ENCODE data around the gene SERPINA4. TPM values are rescaled to one million over a fixed set of nuclear protein-coding genes. Genes with fewer than 3 reads are reported as not detected.

SERPINA4 gene
- total RNA-seq, 1 donor = not detected

- DNase-seq (ENCODE audit: low read depth) = no peak
- TF ChIP-seq, protein P1, sequence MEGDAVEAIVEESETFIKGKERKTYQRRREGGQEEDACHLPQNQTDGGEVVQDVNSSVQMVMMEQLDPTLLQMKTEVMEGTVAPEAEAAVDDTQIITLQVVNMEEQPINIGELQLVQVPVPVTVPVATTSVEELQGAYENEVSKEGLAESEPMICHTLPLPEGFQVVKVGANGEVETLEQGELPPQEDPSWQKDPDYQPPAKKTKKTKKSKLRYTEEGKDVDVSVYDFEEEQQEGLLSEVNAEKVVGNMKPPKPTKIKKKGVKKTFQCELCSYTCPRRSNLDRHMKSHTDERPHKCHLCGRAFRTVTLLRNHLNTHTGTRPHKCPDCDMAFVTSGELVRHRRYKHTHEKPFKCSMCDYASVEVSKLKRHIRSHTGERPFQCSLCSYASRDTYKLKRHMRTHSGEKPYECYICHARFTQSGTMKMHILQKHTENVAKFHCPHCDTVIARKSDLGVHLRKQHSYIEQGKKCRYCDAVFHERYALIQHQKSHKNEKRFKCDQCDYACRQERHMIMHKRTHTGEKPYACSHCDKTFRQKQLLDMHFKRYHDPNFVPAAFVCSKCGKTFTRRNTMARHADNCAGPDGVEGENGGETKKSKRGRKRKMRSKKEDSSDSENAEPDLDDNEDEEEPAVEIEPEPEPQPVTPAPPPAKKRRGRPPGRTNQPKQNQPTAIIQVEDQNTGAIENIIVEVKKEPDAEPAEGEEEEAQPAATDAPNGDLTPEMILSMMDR (IDR thresholded peaks at IDR 0.05; ENCODE audit: insufficient read depth, low read length) = no peak
- no peak overlapping the region for H3K4me3 ChIP-seq (ENCODE audit: low read depth, low read length)
These were observed 2.4 kb upstream of the SERPINA4 start for GRCh38 chr14:94558842-94559241.

- TF ChIP-seq, protein P1 (IDR thresholded peaks at IDR 0.05; ENCODE audit: insufficient read depth, low read length) = no peak
- H3K4me3 ChIP-seq (ENCODE audit: low read depth, low read length) = no peak overlapping the region
- no peak for DNase-seq (ENCODE audit: low read depth)
These were observed 1.5 kb upstream of the SERPINA4 start for GRCh38 chr14:94559638-94560290.

DNA sequence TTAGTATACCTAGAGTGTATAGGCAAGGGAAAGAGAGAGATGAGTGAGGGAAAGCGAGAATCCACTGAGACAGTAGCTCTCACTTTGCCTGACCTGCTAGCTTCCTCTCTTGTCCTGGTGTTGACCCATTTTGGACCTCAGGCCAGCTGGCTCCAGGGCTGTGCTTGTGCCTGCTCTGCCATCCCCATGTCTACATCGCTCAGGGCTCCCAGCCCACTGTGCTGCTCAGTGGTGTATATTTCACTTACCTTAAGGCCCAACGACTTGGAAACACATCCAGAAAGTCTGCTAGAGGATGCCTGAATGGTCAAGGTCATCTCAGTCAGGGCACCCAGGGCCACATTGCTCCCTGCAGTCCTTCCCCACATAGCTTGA is 964 bp upstream of the SERPINA4 start:
- TF ChIP-seq, protein P1 (IDR thresholded peaks at IDR 0.05; ENCODE audit: insufficient read depth, low read length) = no peak
- no peak overlapping the region for H3K4me3 ChIP-seq (ENCODE audit: low read depth, low read length)
- DNase-seq (ENCODE audit: low read depth) = no peak

GRCh38 chr14:94561656-94562010 is 391 bp downstream of the SERPINA4 start:
- TF ChIP-seq, protein P1 (IDR thresholded peaks at IDR 0.05; ENCODE audit: insufficient read depth, low read length) = no peak
- no peak overlapping the region for H3K4me3 ChIP-seq (ENCODE audit: low read depth, low read length)
- no peak for DNase-seq (ENCODE audit: low read depth)

DNA sequence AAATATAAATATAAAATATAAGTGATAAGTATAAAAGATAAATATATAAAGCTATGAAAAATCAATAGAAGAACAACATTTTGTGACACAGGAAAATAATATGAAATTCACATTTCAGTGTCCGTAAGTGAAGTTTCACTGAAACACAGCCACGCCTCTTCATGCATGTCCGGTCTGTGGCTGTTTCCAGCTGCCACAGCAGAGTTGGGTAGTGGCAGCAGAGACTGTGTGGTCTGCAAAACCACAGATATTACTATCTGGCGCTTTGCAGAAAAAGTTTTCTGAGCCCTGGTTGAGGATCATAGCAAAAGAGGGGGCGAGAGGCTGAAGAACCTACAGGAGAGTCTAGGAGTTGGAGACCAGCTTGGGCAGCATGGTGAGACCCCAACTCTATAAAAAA is 780 bp downstream of the SERPINA4 start:
- TF ChIP-seq, protein P1 (IDR thresholded peaks at IDR 0.05; ENCODE audit: insufficient read depth, low read length) = no peak
- H3K4me3 ChIP-seq (ENCODE audit: low read depth, low read length) = no peak overlapping the region
- no peak for DNase-seq (ENCODE audit: low read depth)

- TF ChIP-seq, protein P1 (IDR thresholded peaks at IDR 0.05; ENCODE audit: insufficient read depth, low read length) = no peak
- DNase-seq (ENCODE audit: low read depth) = no peak
- no peak overlapping the region for H3K4me3 ChIP-seq (ENCODE audit: low read depth, low read length)
These were observed 2.0 kb downstream of the SERPINA4 start for GRCh38 chr14:94562941-94563883.
